Stomach (tissue), 4 donors: ENCODE data around the gene METTL21C.

Experiments
- CTCF ChIP-seq, 7 experiments: fragments of 450-650 bp in 4 of 7; fragments of 200-600 bp in 3 of 7; sonication (generic) in 3 of 7; IDR thresholded peaks; one replicate each; pipeline ENCODE4 v1.5.1; 2016 to 2019; ENCODE audit warnings: antibody characterized with exemption in 7 of 7, control low read depth in 2 of 7, mild to moderate bottlenecking in 1 of 7
- POLR2AphosphoS5 ChIP-seq, 3 donors: sonication (generic); formaldehyde crosslinking; IDR thresholded peaks; one replicate each; pipeline ENCODE4 v1.6.1; 2016; ENCODE audit warnings: antibody characterized with exemption in 3 of 3

DNA sequence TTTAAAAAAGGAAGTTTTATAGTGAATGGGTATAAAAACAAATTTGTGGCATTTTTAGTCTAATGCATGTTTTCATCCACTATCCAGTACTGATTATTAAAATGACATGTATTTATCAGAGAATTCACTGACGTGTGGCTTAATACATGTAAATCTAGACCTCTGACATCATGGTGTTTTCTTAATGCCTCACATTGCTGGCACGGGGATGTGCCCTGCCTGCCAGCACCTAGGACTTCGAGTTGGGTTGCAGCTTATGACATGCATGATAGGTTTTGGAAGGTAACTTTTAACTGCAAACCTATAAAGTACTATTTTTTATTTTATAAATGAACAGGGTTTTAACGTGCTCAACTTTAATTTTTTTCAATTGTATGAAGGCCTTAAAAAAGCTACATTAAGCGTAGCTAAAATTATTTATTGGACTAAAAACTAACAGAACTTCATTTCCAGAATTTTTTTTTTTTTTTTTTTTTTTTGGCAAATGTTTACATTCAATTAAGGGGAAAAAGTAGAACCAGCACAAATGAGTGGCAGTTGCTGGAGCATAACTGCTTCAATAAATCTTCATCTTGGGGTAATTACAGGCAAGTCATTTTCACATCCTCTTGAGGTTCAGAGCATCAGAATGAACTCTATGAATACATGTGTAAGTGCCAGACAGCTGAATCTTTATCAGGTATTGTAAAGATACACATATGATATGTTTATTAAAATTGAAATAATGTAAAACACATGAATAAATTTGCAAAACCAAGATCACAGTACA lies 16.3 kb downstream of the METTL21C start:
- TF ChIP-seq POLR2AphosphoS5 (IDR thresholded peaks at IDR 0.05) (no peak), CTCF (IDR thresholded peaks at IDR 0.05) (no peak)
